ENCODE data around the gene TMEM266.

- TF ChIP-seq ISL1 (CRISPR knock-in tag; IDR thresholded peaks at IDR 0.05) (no peak), POU6F1 (CRISPR knock-in tag; IDR thresholded peaks at IDR 0.05; ENCODE audit: borderline replicate concordance, low read depth) (no peak), ARNTL (CRISPR knock-in tag; IDR thresholded peaks at IDR 0.05; ENCODE audit: borderline replicate concordance, low read depth) (no peak)
These were observed 21.3 kb upstream of the TMEM266 start for GRCh38 chr15:76038512-76038911.
